ENCODE results near the gene CCDC7.

- TF ChIP-seq CTCF (IDR thresholded peaks at IDR 0.05) (no peak), POLR2A (IDR thresholded peaks at IDR 0.05; ENCODE audit: low read depth) (no peak), POLR2AphosphoS5 (IDR thresholded peaks at IDR 0.05) (no peak)
Observed at GRCh38 chr10:32577448-32577847, 131.5 kb downstream of the CCDC7 start.

Measured in esophagus muscularis mucosa (tissue), 3 donors.